Measurements from ENCODE around the gene SFMBT2.

Gene SFMBT2

DNA sequence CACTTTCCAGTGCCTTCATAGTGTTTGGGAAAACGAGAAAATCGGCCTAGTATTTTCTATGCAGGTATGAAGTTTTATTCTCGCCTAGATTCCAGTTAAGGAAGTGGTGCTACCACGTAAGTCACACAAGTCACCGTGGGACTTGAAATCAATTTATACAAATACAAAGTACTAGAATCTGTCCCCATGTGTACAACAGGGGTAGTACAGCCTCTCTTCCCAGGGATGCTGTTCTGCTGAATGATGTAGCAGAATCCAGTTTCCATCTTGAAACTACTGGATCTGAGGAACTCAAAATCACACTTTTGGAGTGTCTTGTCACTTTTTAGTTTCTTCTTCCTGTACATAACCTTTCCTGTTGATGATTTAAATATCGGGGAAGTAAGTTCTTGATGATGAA is 129.4 kb downstream of the SFMBT2 start:
- TF ChIP-seq, protein P1, sequence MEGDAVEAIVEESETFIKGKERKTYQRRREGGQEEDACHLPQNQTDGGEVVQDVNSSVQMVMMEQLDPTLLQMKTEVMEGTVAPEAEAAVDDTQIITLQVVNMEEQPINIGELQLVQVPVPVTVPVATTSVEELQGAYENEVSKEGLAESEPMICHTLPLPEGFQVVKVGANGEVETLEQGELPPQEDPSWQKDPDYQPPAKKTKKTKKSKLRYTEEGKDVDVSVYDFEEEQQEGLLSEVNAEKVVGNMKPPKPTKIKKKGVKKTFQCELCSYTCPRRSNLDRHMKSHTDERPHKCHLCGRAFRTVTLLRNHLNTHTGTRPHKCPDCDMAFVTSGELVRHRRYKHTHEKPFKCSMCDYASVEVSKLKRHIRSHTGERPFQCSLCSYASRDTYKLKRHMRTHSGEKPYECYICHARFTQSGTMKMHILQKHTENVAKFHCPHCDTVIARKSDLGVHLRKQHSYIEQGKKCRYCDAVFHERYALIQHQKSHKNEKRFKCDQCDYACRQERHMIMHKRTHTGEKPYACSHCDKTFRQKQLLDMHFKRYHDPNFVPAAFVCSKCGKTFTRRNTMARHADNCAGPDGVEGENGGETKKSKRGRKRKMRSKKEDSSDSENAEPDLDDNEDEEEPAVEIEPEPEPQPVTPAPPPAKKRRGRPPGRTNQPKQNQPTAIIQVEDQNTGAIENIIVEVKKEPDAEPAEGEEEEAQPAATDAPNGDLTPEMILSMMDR (IDR thresholded peaks at IDR 0.05; ENCODE audit: low read depth, low read length): no peak
- no peak for TF ChIP-seq EZH2phosphoT487 (IDR thresholded peaks at IDR 0.05; ENCODE audit: low read depth)
- H3K4me3 ChIP-seq (ENCODE audit: low read length): no peak overlapping the region
- no peak overlapping the region for H3K27ac ChIP-seq (ENCODE audit: low read length)
- H3K27me3 ChIP-seq (ENCODE audit: low read depth, low read length): no peaks in the 10 kb centered on the region
- H3K4me1 ChIP-seq (ENCODE audit: low read length): peaks cover 12% of the 10 kb centered on the region
- H3K9ac ChIP-seq (ENCODE audit: low read length): no peak overlapping the region
- H2AFZ ChIP-seq (ENCODE audit: low read depth, low read length): no peak overlapping the region
- no peaks in the 10 kb centered on the region for H3K36me3 ChIP-seq (replicated peaks; ENCODE audit: low read depth, low read length)
- H4K20me1 ChIP-seq (ENCODE audit: insufficient read depth, low read length): peaks cover 10% of the 10 kb centered on the region; the same call in 1 of the 2 replicates
- H3K79me2 ChIP-seq (ENCODE audit: low read length): peaks cover 3% of the 10 kb centered on the region; the same call in 1 of the 2 replicates
- H3K4me2 ChIP-seq (ENCODE audit: low read length): no peak overlapping the region
- no peaks in the 10 kb centered on the region for H3K9me3 ChIP-seq (ENCODE audit: insufficient read depth, low read length)

DNA sequence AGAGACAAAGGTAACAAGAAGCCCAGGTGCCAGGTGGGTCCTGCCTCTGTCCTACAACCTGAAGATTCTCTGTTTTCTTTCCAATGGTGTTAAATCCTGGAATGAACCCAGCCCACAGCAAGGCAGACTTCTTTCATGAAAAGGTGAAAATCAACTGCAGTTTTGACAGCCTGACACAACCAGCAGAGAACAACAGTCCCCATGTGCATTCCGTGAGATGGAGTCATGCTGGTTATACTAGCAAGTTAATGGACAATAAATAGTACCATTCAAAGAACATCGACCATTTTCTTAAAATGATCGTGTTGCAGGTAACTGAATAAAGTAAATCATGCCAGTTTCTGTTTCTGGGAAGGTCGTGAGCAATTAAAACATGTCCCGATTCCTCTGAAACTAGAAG is 131.5 kb downstream of the SFMBT2 start:
- H4K20me1 ChIP-seq (ENCODE audit: insufficient read depth, low read length): no peaks in the 10 kb centered on the region
- no peak overlapping the region for H3K27ac ChIP-seq (ENCODE audit: low read length)
- no peaks in the 10 kb centered on the region for H3K79me2 ChIP-seq (ENCODE audit: low read length)
- no peaks in the 10 kb centered on the region for H3K9me3 ChIP-seq (ENCODE audit: insufficient read depth, low read length)
- no peak overlapping the region for H3K4me3 ChIP-seq (ENCODE audit: low read length)
- H3K4me2 ChIP-seq (ENCODE audit: low read length): no peak overlapping the region
- no peaks in the 10 kb centered on the region for H3K27me3 ChIP-seq (ENCODE audit: low read depth, low read length)
- TF ChIP-seq, protein P1 (IDR thresholded peaks at IDR 0.05; ENCODE audit: low read depth, low read length): no peak
- H3K4me1 ChIP-seq (ENCODE audit: low read length): no peaks in the 10 kb centered on the region
- H3K36me3 ChIP-seq (replicated peaks; ENCODE audit: low read depth, low read length): no peaks in the 10 kb centered on the region
- H2AFZ ChIP-seq (ENCODE audit: low read depth, low read length): no peak overlapping the region
- no peak overlapping the region for H3K9ac ChIP-seq (ENCODE audit: low read length)

- H4K20me1 ChIP-seq (ENCODE audit: insufficient read depth, low read length): no peaks in the 10 kb centered on the region
- H3K9ac ChIP-seq (ENCODE audit: low read length): no peak overlapping the region
- TF ChIP-seq EZH2phosphoT487 (IDR thresholded peaks at IDR 0.05; ENCODE audit: low read depth): no peak
- TF ChIP-seq, protein P1 (IDR thresholded peaks at IDR 0.05; ENCODE audit: low read depth, low read length): no peak
- no peaks in the 10 kb centered on the region for H3K36me3 ChIP-seq (replicated peaks; ENCODE audit: low read depth, low read length)
- H3K79me2 ChIP-seq (ENCODE audit: low read length): no peaks in the 10 kb centered on the region
- no peaks in the 10 kb centered on the region for H3K27me3 ChIP-seq (ENCODE audit: low read depth, low read length)
- no peaks in the 10 kb centered on the region for H3K4me1 ChIP-seq (ENCODE audit: low read length)
- no peaks in the 10 kb centered on the region for H3K9me3 ChIP-seq (ENCODE audit: insufficient read depth, low read length)
- no peak overlapping the region for H3K27ac ChIP-seq (ENCODE audit: low read length)
- no peak overlapping the region for H3K4me3 ChIP-seq (ENCODE audit: low read length)
- no peak overlapping the region for H2AFZ ChIP-seq (ENCODE audit: low read depth, low read length)
- H3K4me2 ChIP-seq (ENCODE audit: low read length): no peak overlapping the region
Measured at GRCh38 chr10:7277867-7278266, 133.0 kb downstream of the SFMBT2 start.

DNA sequence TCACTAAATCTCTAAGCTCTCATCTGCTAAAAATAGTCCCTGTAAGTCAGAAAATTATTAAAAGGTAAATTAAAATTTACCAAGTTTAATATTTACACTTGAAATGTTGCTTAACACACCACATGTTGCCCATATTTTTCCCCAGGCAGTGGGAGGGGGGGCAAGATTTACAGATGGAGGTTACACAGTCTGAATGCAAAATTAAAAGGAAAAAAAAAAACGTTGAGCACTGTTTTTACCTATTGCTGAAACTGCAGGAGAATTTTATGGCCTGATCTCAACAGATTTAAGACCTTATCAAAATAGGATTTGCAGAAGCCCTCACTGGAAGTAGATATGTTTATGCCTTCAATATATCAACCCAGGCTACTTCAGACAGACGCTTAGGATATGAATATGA is 133.4 kb downstream of the SFMBT2 start:
- no peak overlapping the region for H3K4me3 ChIP-seq (ENCODE audit: low read length)
- no peaks in the 10 kb centered on the region for H4K20me1 ChIP-seq (ENCODE audit: insufficient read depth, low read length)
- H3K4me1 ChIP-seq (ENCODE audit: low read length): no peaks in the 10 kb centered on the region
- no peak overlapping the region for H3K4me2 ChIP-seq (ENCODE audit: low read length)
- H3K9ac ChIP-seq (ENCODE audit: low read length): no peak overlapping the region
- H2AFZ ChIP-seq (ENCODE audit: low read depth, low read length): no peak overlapping the region
- no peaks in the 10 kb centered on the region for H3K27me3 ChIP-seq (ENCODE audit: low read depth, low read length)
- TF ChIP-seq EZH2phosphoT487 (IDR thresholded peaks at IDR 0.05; ENCODE audit: low read depth): no peak
- TF ChIP-seq, protein P1 (IDR thresholded peaks at IDR 0.05; ENCODE audit: low read depth, low read length): no peak
- no peaks in the 10 kb centered on the region for H3K79me2 ChIP-seq (ENCODE audit: low read length)
- H3K9me3 ChIP-seq (ENCODE audit: insufficient read depth, low read length): no peaks in the 10 kb centered on the region
- H3K27ac ChIP-seq (ENCODE audit: low read length): no peak overlapping the region
- no peaks in the 10 kb centered on the region for H3K36me3 ChIP-seq (replicated peaks; ENCODE audit: low read depth, low read length)
